HepG2 (cell line): ENCODE measurements around the gene NFE2L2. TPM values are rescaled to one million over a fixed set of nuclear protein-coding genes. Genes with fewer than 3 reads are reported as not detected.
A peak's percentile ranks its signal among the peaks of the same experiment; 100 is the strongest.

ENCODE experiments used
- ATAC-seq: fragments of 200-7000 bp; cut with Tn5 transposase; 3 replicates; pipeline ENCODE4 v1.9.1; 2020; ENCODE audit warnings: mild to moderate bottlenecking, moderate library complexity
- BruUV-seq: library from RNA; stranded (reverse); fragments of 400-500 nt; replicated peaks from 2 replicates; lab custom pipeline; 2021; lab: Mats Ljungman, UMichigan
- CTCF ChIA-PET: fragments of 300-600 bp; formaldehyde crosslinking; extraction: SDS; loops from one replicate; lab custom pipeline; 2021; ENCODE audit warnings: low total read pairs, inconsistent platforms, low intra/inter-chr PET ratio; lab: Yijun Ruan, JAX
- POLR2A ChIA-PET: fragments of 350-600 bp; sonication (Branson Sonifier 250); formaldehyde crosslinking; loops from one replicate; lab custom pipeline; 2020; ENCODE audit warnings: antibody characterized with exemption, inconsistent platforms; lab: Yijun Ruan, JAX
- DNase-seq: peaks from one replicate; pipeline ENCODE4 v3.0.0-alpha.2; 2015; ENCODE audit warnings: low spot score
- FAIRE-seq: peaks from 3 replicates; lab custom pipeline; 2011; peaks lifted over from hg19 to GRCh38; lab: Jason Lieb, UNC
- H2AFZ ChIP-seq: one replicate; pipeline ENCODE4 v1.6.1; 2011; ENCODE audit warnings: low read length, inconsistent platforms
- H3K27ac ChIP-seq: fragments of 300-600 bp; 3 replicates; pipeline ENCODE4 v1.8.0; 2011; ENCODE audit warnings: mixed run types, mild to moderate bottlenecking, mixed read lengths, low read length, inconsistent platforms; ENCODE audit not compliant: insufficient read depth; ENCODE audit errors: extremely low read length
- H3K27me3 ChIP-seq, 2 experiments: fragments of 200-600 bp in 1 of 2; 2 replicates in 1 of 2; 3 replicates in 1 of 2; pipeline versions ENCODE4 v1.6.0 to v1.8.0; 2011; ENCODE audit warnings: low read length in 2 of 2, mild to moderate bottlenecking in 2 of 2, moderate library complexity in 2 of 2, inconsistent platforms in 1 of 2; ENCODE audit not compliant: insufficient read depth in 2 of 2, control insufficient read depth in 1 of 2
- H3K36me3 ChIP-seq, 2 experiments: fragments of 200-600 bp in 1 of 2; replicated peaks in 1 of 2; 2 replicates in 1 of 2; 3 replicates in 1 of 2; pipeline versions ENCODE4 v1.5.1 to v1.8.0; 2011; ENCODE audit warnings: low read length in 2 of 2, inconsistent platforms in 1 of 2; ENCODE audit not compliant: insufficient read depth in 2 of 2, control insufficient read depth in 1 of 2
- H3K4me1 ChIP-seq: 2 replicates; pipeline ENCODE4 v1.5.1; 2012; ENCODE audit warnings: low read length, inconsistent platforms; ENCODE audit not compliant: insufficient read depth
- H3K4me2 ChIP-seq: 2 replicates; pipeline ENCODE4 v1.6.0; 2011; ENCODE audit warnings: low read depth, low read length, inconsistent platforms
- H3K4me3 ChIP-seq, 3 experiments: fragments of 200-600 bp in 1 of 3; sonication (generic), shearing (Covaris generic) in 1 of 3; replicated peaks in 1 of 3; 2 replicates each; pipeline ENCODE4 v1.5.1; 2011 to 2016; ENCODE audit warnings: low read length in 3 of 3, inconsistent platforms in 2 of 3, low read depth in 2 of 3, mild to moderate bottlenecking in 2 of 3, control low read depth in 1 of 3, mixed read lengths in 1 of 3; ENCODE audit not compliant: insufficient read depth in 1 of 3
- H3K79me2 ChIP-seq: one replicate; pipeline ENCODE4 v1.6.1; 2011; ENCODE audit warnings: low read length, inconsistent platforms; ENCODE audit not compliant: insufficient read depth
- H3K9ac ChIP-seq: 2 replicates; pipeline ENCODE4 v1.6.0; 2011; ENCODE audit warnings: mild to moderate bottlenecking, low read depth, low read length, inconsistent platforms; ENCODE audit not compliant: insufficient read depth
- H3K9me3 ChIP-seq: 2 replicates; pipeline ENCODE4 v1.5.1; 2012; ENCODE audit warnings: mild to moderate bottlenecking, low read length
- H4K20me1 ChIP-seq: 2 replicates; pipeline ENCODE4 v1.6.0; 2011; ENCODE audit warnings: inconsistent platforms, mild to moderate bottlenecking, low read length, moderate library complexity; ENCODE audit not compliant: insufficient read depth
- AGO1 ChIP-seq: fragments of 200-400 bp; formaldehyde crosslinking; IDR thresholded peaks from 2 replicates; pipeline ENCODE4 v1.6.1; 2017; ENCODE audit warnings: mild to moderate bottlenecking, low read depth, low read length, moderate library complexity; ENCODE audit not compliant: poor library complexity, severe bottlenecking
- ARNT2 ChIP-seq: sonication (generic); formaldehyde crosslinking; IDR thresholded peaks from 2 replicates; pipeline ENCODE4 v1.8.0; 2022; ENCODE audit warnings: mild to moderate bottlenecking, low read depth, missing genetic modification reagents, moderate library complexity
- FIP1L1 ChIP-seq: fragments of 200-400 bp; formaldehyde crosslinking; IDR thresholded peaks from 2 replicates; pipeline ENCODE4 v1.6.1; 2018; ENCODE audit warnings: low read depth, mild to moderate bottlenecking, low read length, moderate library complexity, borderline replicate concordance; ENCODE audit not compliant: insufficient read depth
- HDAC1 ChIP-seq: sonication (generic); formaldehyde crosslinking; IDR thresholded peaks from 2 replicates; pipeline ENCODE4 v1.5.1; 2020; ENCODE audit warnings: mild to moderate bottlenecking, missing genetic modification reagents
- HMG20B ChIP-seq: conservative IDR thresholded peaks from 2 replicates; pipeline ENCODE4 v1.6.1; 2016; ENCODE audit warnings: missing genetic modification reagents, missing compliant biosample characterization
- HNRNPL ChIP-seq: fragments of 200-400 bp; formaldehyde crosslinking; IDR thresholded peaks from 2 replicates; pipeline ENCODE4 v1.6.1; 2017; ENCODE audit warnings: mild to moderate bottlenecking, low read depth, low read length
- HOMEZ ChIP-seq: IDR thresholded peaks from 2 replicates; pipeline ENCODE4 v1.6.1; 2016; ENCODE audit warnings: low read depth
- NPAS2 ChIP-seq: sonication (generic); formaldehyde crosslinking; IDR thresholded peaks from 2 replicates; pipeline ENCODE4 v1.8.0; 2022; ENCODE audit warnings: mild to moderate bottlenecking, missing genetic modification reagents, borderline replicate concordance
- RBM22 ChIP-seq: fragments of 200-400 bp; formaldehyde crosslinking; optimal IDR thresholded peaks from 2 replicates; pipeline ENCODE3; 2017; ENCODE audit warnings: mild to moderate bottlenecking, low read length, moderate library complexity
- SMAD9 ChIP-seq: sonication (generic); formaldehyde crosslinking; IDR thresholded peaks from 2 replicates; pipeline ENCODE4 v1.5.1; 2020; ENCODE audit warnings: mild to moderate bottlenecking, missing genetic modification reagents
- STAT5B ChIP-seq: sonication (generic); formaldehyde crosslinking; IDR thresholded peaks from 2 replicates; pipeline ENCODE4 v1.4.0; 2020; ENCODE audit warnings: missing genetic modification reagents
- ZNF441 ChIP-seq: sonication (generic); formaldehyde crosslinking; IDR thresholded peaks from 2 replicates; pipeline ENCODE4 v1.7.0; 2021; ENCODE audit warnings: missing genetic modification reagents, borderline replicate concordance
- ZNF501 ChIP-seq: sonication (generic); formaldehyde crosslinking; IDR thresholded peaks from 2 replicates; pipeline ENCODE4 v1.5.1; 2020; ENCODE audit warnings: mild to moderate bottlenecking, moderate library complexity, missing genetic modification reagents
- ZNF768 ChIP-seq: sonication (generic); formaldehyde crosslinking; IDR thresholded peaks from 2 replicates; pipeline ENCODE4 v1.4.0; 2020; ENCODE audit warnings: missing genetic modification reagents
- WGBS: methylation state at CpG from one replicate; pipeline ENCODE4 v1.1.6; 2017; ENCODE audit warnings: low lambda C conversion rate; 5-methylcytosine and 5-hydroxymethylcytosine counted together
- in situ Hi-C: cut with HindIII; loops from 2 replicates; pipeline ENCODE4 v1.10.0; 2017; ENCODE audit warnings: low pct_unique_long_range_greater_than_20kb; ENCODE audit not compliant: extremely low pct_ligation_motif_present
- intact Hi-C: fragments of 100-400 bp; cut with micrococcal nuclease; formaldehyde crosslinking; loops from one replicate; pipeline ENCODE4 v1.10.0; 2022; ENCODE audit not compliant: unreplicated experiment
- polyA plus RNA-seq, 8 experiments: library from polyadenylated mRNA; depleted of rRNA in 3 of 8; stranded (reverse) in 7 of 8; unstranded in 1 of 8; fragments of >200 nt; fragmentation: Illumina TruSeq in 4 of 8; extraction: Trizol in 4 of 8; gene quantifications; 2 replicates each; pipeline versions ENCODE4 v1.2.1 to v1.2.3, GENCODE V29; 2011 to 2016; ENCODE audit warnings: low read depth in 4 of 8, missing spikeins in 1 of 8, mixed read lengths in 1 of 8; ENCODE audit not compliant: insufficient read depth in 1 of 8
- total RNA-seq, 5 experiments: library from RNA; depleted of rRNA; stranded (reverse); fragments of >200 nt; fragmentation: Illumina TruSeq; extraction: Trizol; gene quantifications; 2 replicates each; pipeline ENCODE4 v1.2.3, GENCODE V29; 2016; ENCODE audit warnings: low read depth in 1 of 5
- TF ChIP-seq, protein P1 (sequence below): IDR thresholded peaks from 2 replicates; pipeline ENCODE4 v1.6.1; 2016; ENCODE audit warnings: control low read depth

NFE2L2 gene
- total and polyA plus RNA-seq, 2 of the 13 experiments (the other 11 are each of a cell fraction or from before 2014, with no cell fraction given), result 84.6 to 215 TPM

- CTCF ChIA-PET, result no interaction called here
- WGBS, result 94% methylated on average over 1 of the region's 1 CpG
These were observed 22.8 kb downstream of the NFE2L2 start for GRCh38 chr2:177241711-177242120.

DNA sequence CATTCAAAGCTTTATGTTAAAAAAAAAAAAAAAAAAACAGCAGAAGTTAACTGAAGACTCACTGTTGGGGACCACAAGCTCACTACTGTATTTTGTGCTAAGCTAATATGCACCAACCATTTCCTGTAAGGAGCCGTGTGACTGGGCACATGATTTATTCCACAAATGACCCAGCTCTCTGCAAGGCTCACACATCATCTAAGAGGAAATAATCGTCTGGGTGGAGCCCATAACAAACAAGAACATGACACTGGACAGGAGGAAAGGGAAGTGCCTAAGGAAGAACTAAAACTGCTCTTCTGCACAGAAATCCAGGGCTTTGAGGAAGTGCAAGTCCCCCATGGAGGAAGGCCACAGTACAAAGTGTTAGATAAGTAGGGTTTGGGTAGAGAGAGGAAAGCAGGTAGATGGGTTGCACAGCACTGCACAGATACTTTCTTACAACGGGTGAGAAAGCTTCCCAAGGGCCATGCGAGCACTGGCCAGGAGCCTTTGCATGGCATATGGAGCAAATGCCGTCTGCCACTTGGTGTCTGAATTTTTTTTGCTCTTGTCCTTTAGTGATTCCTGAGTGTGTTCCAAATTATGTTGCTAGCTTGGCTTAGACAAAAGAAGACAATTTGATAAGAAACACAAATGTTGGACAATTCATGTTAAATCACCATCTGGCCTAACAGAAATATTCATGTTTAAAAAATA is 24.4 kb downstream of the NFE2L2 start:
- Histone ChIP-seq H3K4me3 (no peak overlapping the region), H3K36me3 (peaks cover 14 to 42% of the 10 kb centered on the region in 2 experiments), H4K20me1 (peaks cover 100% of the 10 kb centered on the region), H3K4me1 (peaks cover 96% of the 10 kb centered on the region), H2AFZ (no peak overlapping the region), H3K4me2 (peak overlapping the region; percentile 33; the same call in 1 of the 2 replicates), H3K9ac (peak overlapping the region; percentile 8; the same call in 1 of the 2 replicates), H3K9me3 (no peaks in the 10 kb centered on the region), H3K27me3 (no peaks in the 10 kb centered on the region), H3K79me2 (peaks cover 98% of the 10 kb centered on the region), H3K27ac (peak overlapping the region; percentile 37)
- FAIRE-seq (no peak), DNase-seq (no peak), ATAC-seq (peak; percentile 2; the same call in 2 of the 3 replicates)
- in situ Hi-C loops, result no loop called here
- BruUV-seq, result TSS peak; percentile 3
- CTCF ChIA-PET, result no interaction called here
- POLR2A ChIA-PET, result interaction anchor here (1.1 to 5.6 kb wide), 7 partner anchors 9 to 28 kb away, joined by 3 to 17 read pairs (median 3); partner anchors contain the start of genes HNRNPA3 and NFE2L2
- intact Hi-C loops, result no loop called here
- 54% methylated on average over 5 of the region's 5 CpGs for WGBS
- TF ChIP-seq HOMEZ (CRISPR knock-in tag) (0 out of 2 replicates have a peak, but pooled peaks have one; percentile 18), RBM22 (peak; percentile 97), FIP1L1 (no peak), HMG20B (CRISPR knock-in tag) (0 out of 2 replicates have a peak, but pooled peaks have one; percentile 41), ZNF768 (no peak), SMAD9 (CRISPR knock-in tag) (no peak), ZNF501 (CRISPR knock-in tag) (no peak), AGO1 (no peak), ZNF441 (CRISPR knock-in tag) (no peak), STAT5B (CRISPR knock-in tag) (no peak), HDAC1 (no peak), NPAS2 (no peak)
- TF ChIP-seq, protein P1, sequence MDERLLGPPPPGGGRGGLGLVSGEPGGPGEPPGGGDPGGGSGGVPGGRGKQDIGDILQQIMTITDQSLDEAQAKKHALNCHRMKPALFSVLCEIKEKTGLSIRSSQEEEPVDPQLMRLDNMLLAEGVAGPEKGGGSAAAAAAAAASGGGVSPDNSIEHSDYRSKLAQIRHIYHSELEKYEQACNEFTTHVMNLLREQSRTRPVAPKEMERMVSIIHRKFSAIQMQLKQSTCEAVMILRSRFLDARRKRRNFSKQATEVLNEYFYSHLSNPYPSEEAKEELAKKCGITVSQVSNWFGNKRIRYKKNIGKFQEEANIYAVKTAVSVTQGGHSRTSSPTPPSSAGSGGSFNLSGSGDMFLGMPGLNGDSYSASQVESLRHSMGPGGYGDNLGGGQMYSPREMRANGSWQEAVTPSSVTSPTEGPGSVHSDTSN (CRISPR knock-in tag), result peak; percentile 10; the same call in 1 of the 2 replicates

More at GRCh38 chr2:177241711-177242120, 22.8 kb downstream of the NFE2L2 start:
- Histone ChIP-seq H3K9me3 (no peaks in the 10 kb centered on the region), H3K36me3 (peaks cover 11 to 35% of the 10 kb centered on the region in 2 experiments), H3K27me3 (no peaks in the 10 kb centered on the region), H3K27ac (peak overlapping the region; percentile 56), H3K79me2 (peaks cover 97% of the 10 kb centered on the region), H3K4me2 (peak overlapping the region; percentile 48; the same call in 1 of the 2 replicates), H3K4me3 (no peak overlapping the region)
- BruUV-seq, result no TSS peak
- POLR2A ChIA-PET, result interaction anchor here (0.8 to 1.1 kb wide), 2 partner anchors 16 to 23 kb away, joined by 3 read pairs; partner anchors contain the start of gene NFE2L2
- DNase-seq (no peak), FAIRE-seq (no peak)
- 0 out of 2 replicates have a peak, but pooled peaks have one; percentile 17 for TF ChIP-seq ARNT2 (CRISPR knock-in tag)
- no peak for TF ChIP-seq HNRNPL
- TF ChIP-seq, all 625 proteins: peak for 1
- in situ Hi-C loops (no loop called here), intact Hi-C loops (loop anchor here (1.0 kb wide), 1 partner anchor 13 kb away; no protein-coding TSS in a partner anchor)
- Histone ChIP-seq H3K4me1 (peaks cover 97% of the 10 kb centered on the region), H3K9ac (peak overlapping the region; percentile 3; the same call in 1 of the 2 replicates), H2AFZ (no peak overlapping the region), H4K20me1 (peaks cover 98% of the 10 kb centered on the region)
- no peak for ATAC-seq
